Measurements from ENCODE around the gene EXOSC9.
A peak's percentile ranks its signal among the peaks of the same experiment; 100 is the strongest.

EXOSC9 gene

DNA sequence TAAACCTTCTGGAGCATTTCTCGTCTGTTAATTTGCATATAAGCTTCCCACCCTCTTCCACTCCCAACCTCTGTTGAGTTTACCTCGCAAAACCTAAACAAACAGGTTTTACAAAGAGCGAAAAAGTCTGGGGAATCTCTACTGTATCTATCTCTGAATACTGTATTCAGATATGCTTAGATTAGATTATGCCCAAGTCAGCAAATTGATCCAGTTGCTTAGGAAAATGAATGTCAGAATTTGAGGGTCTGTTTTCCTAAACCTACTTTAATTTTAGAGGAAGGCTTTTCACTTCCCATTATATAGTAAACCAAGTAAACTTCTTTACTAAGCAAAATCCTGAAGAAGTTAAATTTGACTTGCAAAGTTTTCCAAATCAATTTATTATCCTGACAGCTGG, 15.9 kb downstream of the EXOSC9 start:
- no peak for TF ChIP-seq ZFX (IDR thresholded peaks at IDR 0.05; ENCODE audit: borderline replicate concordance)
- TF ChIP-seq, protein P1, sequence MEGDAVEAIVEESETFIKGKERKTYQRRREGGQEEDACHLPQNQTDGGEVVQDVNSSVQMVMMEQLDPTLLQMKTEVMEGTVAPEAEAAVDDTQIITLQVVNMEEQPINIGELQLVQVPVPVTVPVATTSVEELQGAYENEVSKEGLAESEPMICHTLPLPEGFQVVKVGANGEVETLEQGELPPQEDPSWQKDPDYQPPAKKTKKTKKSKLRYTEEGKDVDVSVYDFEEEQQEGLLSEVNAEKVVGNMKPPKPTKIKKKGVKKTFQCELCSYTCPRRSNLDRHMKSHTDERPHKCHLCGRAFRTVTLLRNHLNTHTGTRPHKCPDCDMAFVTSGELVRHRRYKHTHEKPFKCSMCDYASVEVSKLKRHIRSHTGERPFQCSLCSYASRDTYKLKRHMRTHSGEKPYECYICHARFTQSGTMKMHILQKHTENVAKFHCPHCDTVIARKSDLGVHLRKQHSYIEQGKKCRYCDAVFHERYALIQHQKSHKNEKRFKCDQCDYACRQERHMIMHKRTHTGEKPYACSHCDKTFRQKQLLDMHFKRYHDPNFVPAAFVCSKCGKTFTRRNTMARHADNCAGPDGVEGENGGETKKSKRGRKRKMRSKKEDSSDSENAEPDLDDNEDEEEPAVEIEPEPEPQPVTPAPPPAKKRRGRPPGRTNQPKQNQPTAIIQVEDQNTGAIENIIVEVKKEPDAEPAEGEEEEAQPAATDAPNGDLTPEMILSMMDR (IDR thresholded peaks at IDR 0.05): no peak
- H3K27ac ChIP-seq: no peak overlapping the region

DNA sequence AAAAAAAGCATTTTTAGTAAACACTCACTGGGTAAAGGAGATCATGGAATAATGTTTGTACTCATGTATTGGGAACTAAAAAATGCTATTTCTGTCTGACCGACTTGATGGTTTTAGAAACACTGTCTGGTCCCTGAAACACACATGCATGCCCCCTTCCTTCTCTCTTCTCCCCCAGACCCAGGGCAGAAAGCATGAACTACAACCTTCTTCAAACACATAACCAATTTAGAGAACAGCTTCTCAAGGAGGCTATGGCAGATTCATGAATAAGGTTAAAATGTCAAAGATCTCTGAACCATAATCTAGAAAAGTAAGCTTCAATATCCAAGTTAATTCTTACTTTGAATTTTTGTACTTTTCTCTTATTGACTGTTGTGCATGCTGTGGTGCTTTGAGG, 16.6 kb downstream of the EXOSC9 start:
- H3K27ac ChIP-seq: 0 out of 2 replicates have a peak overlapping the region, but pooled peaks have one; percentile 2
- no peak for TF ChIP-seq ZFX (IDR thresholded peaks at IDR 0.05; ENCODE audit: borderline replicate concordance)
- TF ChIP-seq, protein P1 (IDR thresholded peaks at IDR 0.05): no peak

DNA sequence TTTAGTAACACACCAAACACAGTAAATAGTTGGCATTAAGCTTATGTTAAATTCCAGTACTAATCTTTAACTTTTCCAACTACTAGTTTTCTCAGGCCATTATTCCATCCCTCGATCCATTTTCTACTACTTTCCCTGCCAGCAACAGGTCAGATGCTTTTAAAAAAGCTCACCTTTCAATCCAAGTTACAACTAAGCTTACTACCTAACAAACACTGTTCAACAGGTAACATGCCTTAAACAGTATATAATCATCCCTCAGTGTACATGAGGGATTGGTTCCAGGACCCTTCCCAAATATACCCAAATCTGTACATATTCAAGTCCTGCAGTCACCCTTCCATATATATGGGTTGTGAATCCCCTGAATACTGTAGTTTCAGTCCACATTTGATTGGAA, 17.1 kb downstream of the EXOSC9 start:
- TF ChIP-seq, protein P1 (IDR thresholded peaks at IDR 0.05): no peak
- TF ChIP-seq ZFX (IDR thresholded peaks at IDR 0.05; ENCODE audit: borderline replicate concordance): no peak
- peak overlapping the region; percentile 12; the same call in 1 of the 2 replicates for H3K27ac ChIP-seq

DNA sequence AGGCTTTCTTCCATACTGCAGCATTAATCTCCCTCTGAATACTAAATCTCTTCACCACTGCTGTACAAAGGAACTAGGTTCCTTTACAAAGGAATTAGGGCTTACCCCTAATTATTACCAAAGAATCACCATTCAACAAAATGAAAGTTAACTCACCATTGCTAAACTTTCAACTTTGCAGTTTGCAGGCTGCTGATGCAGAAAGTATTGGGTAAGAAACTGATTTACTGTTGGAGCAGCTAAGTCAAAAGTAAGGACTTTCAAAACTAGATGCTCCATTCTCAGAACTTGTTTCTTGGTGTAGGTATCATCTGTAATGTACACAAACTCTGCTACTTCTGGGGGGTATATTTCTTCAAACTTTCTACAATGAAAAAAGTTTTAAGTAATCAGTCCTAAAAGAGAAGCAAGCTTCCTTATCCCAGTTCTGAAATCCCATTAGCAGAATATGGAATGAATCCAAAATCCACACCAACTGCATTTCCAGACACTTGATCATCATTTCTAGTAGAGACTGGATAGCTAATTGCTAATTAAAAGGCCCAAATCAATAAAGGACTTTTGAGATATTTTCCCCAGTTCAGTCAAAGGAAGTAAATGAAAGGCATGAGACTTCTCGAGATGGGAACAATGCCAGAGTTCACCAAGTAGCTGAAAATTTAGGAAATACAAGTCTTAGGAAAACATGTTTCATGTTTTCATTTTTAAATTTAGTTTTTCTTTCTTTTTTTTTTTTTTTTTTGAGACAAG, 18.3 kb downstream of the EXOSC9 start:
- H3K27ac ChIP-seq: no peak overlapping the region; the same call in 1 of the 2 replicates
- TF ChIP-seq, protein P1 (IDR thresholded peaks at IDR 0.05): no peak
- no peak for TF ChIP-seq ZFX (IDR thresholded peaks at IDR 0.05; ENCODE audit: borderline replicate concordance)

DNA sequence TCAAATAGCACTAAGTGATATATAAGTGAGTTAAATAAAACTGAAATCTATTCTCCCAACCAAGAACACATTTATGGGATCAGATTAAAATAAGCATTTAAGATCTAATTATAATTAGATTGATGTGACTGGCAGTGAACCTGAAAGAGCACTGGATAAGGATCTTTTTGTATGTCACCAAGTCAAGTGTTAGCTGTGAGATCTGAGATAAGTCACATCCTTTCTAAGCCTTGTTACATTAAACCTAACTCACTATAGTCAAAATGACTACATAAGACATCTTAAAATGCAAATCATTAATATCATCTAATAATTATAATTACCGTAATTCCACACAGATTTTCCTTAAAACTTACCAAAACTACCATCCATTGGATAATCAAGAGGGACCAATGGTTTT, 20.9 kb downstream of the EXOSC9 start:
- TF ChIP-seq, protein P1 (IDR thresholded peaks at IDR 0.05): no peak
- TF ChIP-seq ZFX (IDR thresholded peaks at IDR 0.05; ENCODE audit: borderline replicate concordance): no peak
- H3K27ac ChIP-seq: peak overlapping the region; percentile 89; the same call in 1 of the 2 replicates

DNA sequence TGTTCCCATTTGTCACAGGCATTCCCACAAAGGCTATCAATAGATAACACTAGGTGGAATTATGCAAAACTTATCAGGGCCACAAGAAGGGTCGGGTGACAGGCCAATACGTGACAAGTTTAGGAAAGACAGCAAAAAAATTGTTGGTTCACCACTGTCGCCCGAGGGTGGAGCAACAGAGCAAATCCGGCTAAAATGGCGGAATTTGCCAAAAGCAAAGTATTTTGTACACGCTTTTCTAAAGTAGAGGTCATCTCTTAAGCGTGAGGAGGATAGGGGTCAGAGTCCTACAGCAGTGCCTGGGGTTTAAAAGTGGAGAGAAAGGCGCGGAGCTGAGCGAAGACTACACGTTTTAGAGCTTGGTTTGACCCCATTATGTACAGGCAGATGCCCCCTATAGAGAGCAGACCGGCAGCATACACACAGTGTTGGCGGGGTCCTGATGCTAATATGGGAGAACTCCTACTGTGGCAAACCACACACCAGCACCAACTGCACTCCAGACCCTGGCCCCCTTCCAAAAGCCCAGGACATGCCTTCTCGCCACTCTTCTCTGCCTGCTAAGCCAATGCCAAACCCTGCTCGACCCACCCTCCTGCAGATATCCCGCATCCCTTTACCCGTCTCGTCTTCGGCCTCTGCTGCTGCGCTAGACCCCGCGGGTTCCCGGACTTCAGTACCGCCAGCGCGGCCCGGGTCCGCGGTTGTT, 21.8 kb downstream of the EXOSC9 start:
- peak overlapping the region; percentile 89 for H3K27ac ChIP-seq
- no peak for TF ChIP-seq ZFX (IDR thresholded peaks at IDR 0.05; ENCODE audit: borderline replicate concordance)
- TF ChIP-seq, protein P1 (IDR thresholded peaks at IDR 0.05): peak; percentile 23

All from 22Rv1 (cell line).